RWPE2 (cell line): ENCODE results near the gene FRA10AC1.
"Not testable (repeated sequence)": the region's sequence is repeated elsewhere in the genome, so short reads cannot be mapped to it uniquely, and the experiment has no call there.

Experiments
- ATAC-seq: fragments of 200-7000 bp; cut with Tn5 transposase; 3 replicates; pipeline ENCODE4 v1.9.1; 2021; ENCODE audit warnings: low read depth
- DNase-seq: peaks from one replicate; pipeline ENCODE4 v3.0.0-alpha.2; 2020; ENCODE audit warnings: low spot score
- H3K27ac ChIP-seq: fragments of 450-650 bp; 2 replicates; pipeline ENCODE4 v1.5.1; 2017; ENCODE audit warnings: mild to moderate bottlenecking; ENCODE audit not compliant: poor library complexity, severe bottlenecking
- H3K27me3 ChIP-seq: fragments of 250-450 bp; sonication (Bioruptor Pico); 2 replicates; pipeline ENCODE4 v1.5.1; 2021; ENCODE audit warnings: mild to moderate bottlenecking, moderate library complexity; ENCODE audit not compliant: insufficient read depth, poor library complexity, severe bottlenecking
- H3K36me3 ChIP-seq: fragments of 250-450 bp; sonication (Bioruptor Pico); 2 replicates; pipeline ENCODE4 v1.5.1; 2020; ENCODE audit warnings: low read depth, mild to moderate bottlenecking, moderate library complexity
- H3K4me1 ChIP-seq: fragments of 250-450 bp; sonication (Bioruptor Pico); 2 replicates; pipeline ENCODE4 v1.5.1; 2021; ENCODE audit warnings: mild to moderate bottlenecking, moderate library complexity; ENCODE audit not compliant: insufficient read depth, poor library complexity, severe bottlenecking
- H3K4me3 ChIP-seq: fragments of 250-450 bp; sonication (Bioruptor Pico); 2 replicates; pipeline ENCODE4 v1.5.1; 2021; ENCODE audit warnings: mild to moderate bottlenecking, moderate library complexity; ENCODE audit not compliant: severe bottlenecking
- H3K9me3 ChIP-seq: fragments of 250-450 bp; sonication (Bioruptor Pico); 2 replicates; pipeline ENCODE4 v1.5.1; 2021; ENCODE audit warnings: mild to moderate bottlenecking, moderate library complexity; ENCODE audit not compliant: severe bottlenecking
- CTCF ChIP-seq: fragments of 450-650 bp; IDR thresholded peaks from one replicate; pipeline ENCODE4 v1.5.1; 2017; ENCODE audit warnings: mild to moderate bottlenecking, moderate library complexity; ENCODE audit not compliant: poor library complexity, severe bottlenecking

Gene FRA10AC1

GRCh38 chr10:93704451-93704850 is 2.1 kb upstream of the FRA10AC1 start:
- ATAC-seq (no peak), DNase-seq (no peak)
- H3K4me1 ChIP-seq = peaks cover 5% of the 10 kb centered on the region
- no peak for TF ChIP-seq CTCF
- peaks cover 5% of the 10 kb centered on the region for H3K36me3 ChIP-seq
- H3K9me3 ChIP-seq = no peaks in the 10 kb centered on the region
- H3K4me3 ChIP-seq = no peak overlapping the region
- H3K27ac ChIP-seq = no peak overlapping the region
- H3K27me3 ChIP-seq = no peaks in the 10 kb centered on the region

GRCh38 chr10:93703841-93704240 is 1.4 kb upstream of the FRA10AC1 start:
- Histone ChIP-seq H3K27ac (no peak overlapping the region), H3K4me3 (no peak overlapping the region), H3K4me1 (peaks cover 5% of the 10 kb centered on the region), H3K36me3 (peaks cover 11% of the 10 kb centered on the region), H3K9me3 (no peaks in the 10 kb centered on the region), H3K27me3 (no peaks in the 10 kb centered on the region)
- no peak for DNase-seq
- ATAC-seq = no peak
- no peak for TF ChIP-seq CTCF

- H3K4me1 ChIP-seq = peaks cover 5% of the 10 kb centered on the region
- peaks cover 19% of the 10 kb centered on the region for H3K36me3 ChIP-seq
- no peak for TF ChIP-seq CTCF
- ATAC-seq (no peak), DNase-seq (no peak)
- no peaks in the 10 kb centered on the region for H3K9me3 ChIP-seq
- H3K27ac ChIP-seq = peak overlapping the region; percentile 65
- H3K27me3 ChIP-seq = no peaks in the 10 kb centered on the region
- H3K4me3 ChIP-seq = peak overlapping the region; percentile 49
These were observed 674 bp upstream of the FRA10AC1 start for GRCh38 chr10:93703066-93703465.

GRCh38 chr10:93701866-93702209 is 554 bp downstream of the FRA10AC1 start:
- H3K4me3 ChIP-seq = peak overlapping the region; percentile 49
- peak overlapping the region; percentile 65 for H3K27ac ChIP-seq
- peaks cover 31% of the 10 kb centered on the region for H3K36me3 ChIP-seq
- ATAC-seq (peak; percentile 16; the same call in 1 of the 3 replicates), DNase-seq (no peak)
- no peaks in the 10 kb centered on the region for H3K9me3 ChIP-seq
- no peak for TF ChIP-seq CTCF
- peaks cover 5% of the 10 kb centered on the region for H3K4me1 ChIP-seq
- H3K27me3 ChIP-seq = no peaks in the 10 kb centered on the region

GRCh38 chr10:93697207-93697606 is 5.2 kb downstream of the FRA10AC1 start:
- TF ChIP-seq CTCF = peak; percentile 26
- Histone ChIP-seq H3K4me1 (peaks cover 5% of the 10 kb centered on the region), H3K27ac (no peak overlapping the region), H3K36me3 (peaks cover 71% of the 10 kb centered on the region), H3K27me3 (no peaks in the 10 kb centered on the region), H3K4me3 (no peak overlapping the region), H3K9me3 (no peaks in the 10 kb centered on the region)
- ATAC-seq (no peak), DNase-seq (no peak)

- H3K4me3 ChIP-seq, H3K4me1 ChIP-seq, H3K9me3 ChIP-seq, H3K27ac ChIP-seq, H3K27me3 ChIP-seq, DNase-seq, ATAC-seq: not testable (repeated sequence)
- H3K36me3 ChIP-seq = peaks cover 78% of the 10 kb centered on the region
These were observed 5.8 kb downstream of the FRA10AC1 start for GRCh38 chr10:93696582-93696981.
